ENCODE measurements around the gene RXFP2.

RXFP2 gene

DNA sequence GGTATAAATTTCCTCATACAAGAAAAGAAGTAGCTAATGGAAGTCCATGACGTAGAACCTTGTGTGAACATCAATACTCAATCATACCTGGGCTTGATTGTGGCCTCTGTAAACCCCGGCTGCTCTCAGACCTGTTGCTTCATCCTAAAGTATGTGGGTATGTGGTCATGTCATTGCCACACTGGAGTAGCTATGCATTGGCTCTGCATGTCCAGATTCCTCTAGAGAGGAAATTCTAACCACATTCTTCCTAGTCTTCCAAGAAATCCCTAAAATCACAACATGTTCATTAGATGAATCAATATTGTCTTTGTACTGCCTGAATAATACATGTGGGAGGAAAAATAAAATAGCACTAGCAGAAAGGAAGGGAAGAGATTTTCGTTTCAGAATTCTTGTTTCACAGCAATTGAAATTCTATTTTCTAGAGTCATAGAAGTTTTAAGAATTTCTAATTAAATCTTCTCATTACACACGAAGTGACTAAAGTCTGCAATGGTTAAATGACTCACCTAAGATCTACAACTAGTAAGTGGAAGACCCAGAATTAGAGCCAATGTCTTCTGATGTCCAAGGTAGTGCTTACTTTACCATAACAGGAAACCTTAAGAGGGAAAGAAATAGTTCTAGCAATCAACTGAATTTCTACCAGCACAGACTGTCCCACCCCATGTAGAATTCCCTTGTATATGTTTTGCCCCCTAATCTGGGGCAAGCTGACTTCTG, 28.0 kb downstream of the RXFP2 start:
- no peak for DNase-seq (ENCODE audit: low read depth)

GRCh38 chr13:31768351-31768750, 29.0 kb downstream of the RXFP2 start:
- no peak for DNase-seq (ENCODE audit: low read depth)

GRCh38 chr13:31769575-31769974, 30.2 kb downstream of the RXFP2 start:
- DNase-seq (ENCODE audit: low read depth) = no peak

GRCh38 chr13:31772231-31772630, 32.9 kb downstream of the RXFP2 start:
- DNase-seq (ENCODE audit: low read depth) = no peak

DNA sequence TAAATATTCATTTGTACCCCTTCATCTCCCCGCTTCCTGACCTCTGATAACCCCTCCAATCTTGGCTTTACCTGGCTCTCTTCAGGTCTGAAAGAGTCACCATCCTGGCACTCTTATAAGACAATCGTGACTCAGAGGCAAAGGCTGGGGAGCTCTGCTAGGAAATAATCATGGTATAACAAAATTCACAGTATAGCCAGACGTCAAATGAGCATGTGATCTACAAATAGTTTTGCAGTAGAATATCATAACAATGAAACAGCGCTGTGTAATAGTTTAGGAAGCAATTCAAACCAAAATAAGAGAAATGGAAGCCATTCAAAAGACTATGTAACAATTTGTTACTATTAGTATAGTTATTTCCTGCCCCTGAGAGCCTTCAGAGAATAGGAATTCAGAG, 34.2 kb downstream of the RXFP2 start:
- no peak for DNase-seq (ENCODE audit: low read depth)

DNA sequence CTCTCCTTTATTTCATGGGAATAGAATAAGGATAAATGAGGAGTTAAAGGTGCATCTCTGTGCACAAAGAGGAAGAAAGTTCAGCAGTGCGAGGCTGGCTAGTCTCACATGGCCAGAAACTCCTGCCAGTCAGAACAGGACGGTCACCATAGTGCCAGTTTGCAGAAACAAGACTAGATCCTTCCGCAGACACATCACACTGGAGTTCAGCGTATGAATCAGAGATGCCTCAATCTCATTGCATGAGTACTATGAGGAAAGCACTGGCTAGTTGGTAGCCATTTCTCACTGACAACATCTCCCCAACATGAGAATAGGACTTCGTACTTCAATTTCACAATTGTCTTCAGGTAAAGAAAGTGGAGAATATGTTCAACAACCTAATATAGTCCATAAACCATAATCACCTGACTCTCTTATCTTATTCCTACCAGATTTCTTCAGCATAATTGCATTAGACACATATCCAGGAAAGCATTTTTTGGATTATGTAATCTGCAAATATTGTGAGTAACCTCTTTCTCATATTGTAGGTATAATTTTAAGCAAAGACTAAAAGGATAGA, 34.9 kb downstream of the RXFP2 start:
- no peak for DNase-seq (ENCODE audit: low read depth)

- no peak for DNase-seq (ENCODE audit: low read depth)
Measured at GRCh38 chr13:31775148-31775547, 35.8 kb downstream of the RXFP2 start.

GRCh38 chr13:31775686-31776085, 36.4 kb downstream of the RXFP2 start:
- DNase-seq (ENCODE audit: low read depth) = no peak

DNA sequence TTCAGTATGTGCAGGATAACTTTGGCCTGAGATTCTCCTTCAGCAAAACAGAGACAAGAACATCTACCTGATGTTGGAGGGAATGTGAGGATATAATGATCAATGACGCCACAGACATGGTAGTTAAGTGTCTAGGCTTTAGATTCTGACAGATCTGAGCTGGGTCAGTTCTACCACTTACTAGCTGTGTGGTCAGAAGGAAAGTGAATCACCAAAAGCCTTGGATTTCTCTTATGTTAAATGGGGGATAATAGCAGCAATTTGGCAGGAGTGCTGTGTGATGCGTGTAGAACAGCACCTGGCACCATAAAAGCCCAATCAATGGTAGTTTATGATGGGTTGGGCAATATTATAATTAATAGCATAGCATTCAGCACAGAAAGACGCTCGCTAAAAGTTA, 41.7 kb downstream of the RXFP2 start:
- no peak for DNase-seq (ENCODE audit: low read depth)

DNA sequence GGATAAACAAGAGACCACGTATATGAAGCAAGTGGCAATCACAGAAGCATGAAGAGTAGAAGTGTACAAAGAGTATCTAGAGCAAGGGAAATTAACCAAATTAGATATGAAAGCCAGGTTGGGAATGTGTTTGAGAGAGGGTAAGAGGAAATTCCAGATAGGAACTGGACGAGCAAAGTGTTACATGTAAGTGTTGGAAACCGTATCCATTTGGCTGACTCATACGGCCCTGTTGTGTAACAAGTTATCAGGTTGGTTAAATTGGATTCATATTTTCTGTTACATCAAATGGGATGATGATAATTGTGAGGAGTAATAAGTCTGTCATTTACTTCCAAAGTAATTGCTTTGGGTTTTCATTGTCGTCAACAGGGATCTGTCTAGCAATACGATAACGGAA, 46.7 kb downstream of the RXFP2 start:
- DNase-seq (ENCODE audit: low read depth) = no peak

DNA sequence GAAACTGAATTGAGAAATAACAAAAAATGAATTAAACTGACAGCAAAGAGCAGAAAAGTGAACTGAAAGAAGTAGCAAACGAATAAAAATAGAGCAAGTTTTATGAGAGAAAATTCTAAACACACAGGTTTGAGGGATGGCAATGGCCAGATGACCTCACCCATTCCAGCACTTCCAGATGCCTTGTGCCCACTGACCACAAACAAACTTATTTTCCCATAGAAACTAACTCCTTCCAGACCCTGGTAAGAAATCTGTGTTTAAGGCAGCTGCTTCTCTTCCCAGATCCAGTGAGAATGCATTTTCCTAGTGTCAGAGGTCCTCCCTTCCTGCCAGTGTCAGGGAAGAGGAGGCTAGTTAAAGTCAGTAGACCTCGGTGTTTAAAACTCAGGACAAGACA, 51.7 kb downstream of the RXFP2 start:
- no peak for DNase-seq (ENCODE audit: low read depth)

- no peak for DNase-seq (ENCODE audit: low read depth)
Measured at GRCh38 chr13:31793246-31793645, 53.9 kb downstream of the RXFP2 start.

DNA sequence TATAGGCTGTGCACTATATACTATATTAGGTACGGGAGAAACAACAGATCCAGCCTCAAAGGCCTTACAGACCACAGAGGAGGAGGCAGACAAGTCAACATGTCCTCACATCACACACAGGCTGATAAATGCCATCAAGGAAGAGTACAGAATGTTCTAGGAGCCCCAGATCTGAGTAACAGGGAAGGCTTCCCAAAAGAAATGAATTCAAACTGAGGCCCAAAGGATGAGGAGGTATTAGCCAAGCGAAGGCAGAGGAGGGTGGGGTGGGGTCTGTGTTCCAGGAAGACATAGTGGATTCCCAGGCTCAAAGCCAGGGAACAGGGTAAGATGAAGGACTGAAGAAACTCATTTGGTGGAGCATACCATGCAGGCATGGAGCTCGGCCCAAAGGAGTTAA, 55.1 kb downstream of the RXFP2 start:
- DNase-seq (ENCODE audit: low read depth) = no peak

DNA sequence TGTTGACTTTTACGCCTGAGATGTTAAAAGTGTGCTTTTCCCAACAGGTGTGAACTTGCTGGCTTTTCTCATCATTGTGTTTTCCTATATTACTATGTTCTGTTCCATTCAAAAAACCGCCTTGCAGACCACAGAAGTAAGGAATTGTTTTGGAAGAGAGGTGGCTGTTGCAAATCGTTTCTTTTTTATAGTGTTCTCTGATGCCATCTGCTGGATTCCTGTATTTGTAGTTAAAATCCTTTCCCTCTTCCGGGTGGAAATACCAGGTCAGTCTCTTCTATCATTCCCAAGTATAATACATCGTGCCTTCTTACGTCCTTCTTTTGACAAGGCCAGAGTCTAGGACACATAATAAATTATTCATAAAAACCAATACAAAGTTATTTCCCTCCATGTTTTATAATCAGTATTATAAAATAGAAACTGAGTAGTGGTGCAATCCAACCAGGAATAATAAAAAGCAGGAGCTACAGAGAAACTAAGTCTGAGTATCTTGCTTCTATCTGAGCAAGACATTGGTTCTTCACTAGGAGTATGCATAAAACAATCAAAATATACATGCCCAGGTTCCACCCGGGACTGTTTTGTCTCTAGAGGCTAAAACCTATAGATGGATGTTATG, 57.9 kb downstream of the RXFP2 start:
- no peak for DNase-seq (ENCODE audit: low read depth)

GRCh38 chr13:31798189-31798588, 58.9 kb downstream of the RXFP2 start:
- DNase-seq (ENCODE audit: low read depth) = no peak

- DNase-seq (ENCODE audit: low read depth) = no peak
Measured at GRCh38 chr13:31801088-31801487, 61.8 kb downstream of the RXFP2 start.

DNA sequence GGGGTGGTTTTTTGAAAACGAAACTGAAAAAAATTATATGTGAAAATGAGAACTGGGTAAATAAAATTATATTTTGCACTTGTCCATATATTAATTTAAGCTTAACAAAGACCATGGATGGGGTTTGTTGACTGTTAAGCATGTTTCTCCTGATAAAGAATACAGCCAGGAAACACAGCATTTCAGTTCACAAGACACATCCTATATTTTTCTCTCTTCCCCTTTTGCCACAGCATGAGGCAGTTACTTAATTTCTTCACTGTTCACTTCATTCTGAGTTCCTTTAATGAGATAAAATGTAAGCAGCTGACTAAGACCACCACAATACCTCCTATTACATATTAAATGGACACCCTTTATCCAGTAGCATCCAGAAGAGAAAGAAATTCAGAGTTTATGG, 64.0 kb downstream of the RXFP2 start:
- DNase-seq (ENCODE audit: low read depth) = no peak

- no peak for DNase-seq (ENCODE audit: low read depth)
Measured at GRCh38 chr13:31805841-31806240, 66.5 kb downstream of the RXFP2 start.

DNA sequence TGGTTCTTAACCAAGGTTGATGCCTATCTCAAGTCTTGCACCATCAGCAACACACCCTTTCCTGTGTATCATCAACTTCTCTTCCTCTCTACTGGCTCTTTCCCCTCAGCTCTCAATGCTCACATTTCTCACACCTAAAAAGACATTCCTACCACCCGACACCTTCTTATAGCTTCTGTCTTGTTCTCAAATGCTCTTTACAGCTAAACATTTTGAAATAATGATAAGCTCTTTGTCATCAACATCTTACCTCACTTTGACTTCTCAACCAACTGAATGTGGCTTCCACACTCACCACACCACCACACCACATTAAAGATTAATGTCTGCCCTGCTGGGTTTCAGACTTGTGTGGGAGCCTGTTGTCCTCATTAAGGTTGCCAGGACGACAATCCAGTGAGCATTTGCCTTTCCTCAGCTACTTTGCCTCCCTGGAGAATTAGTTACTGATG, 67.8 kb downstream of the RXFP2 start:
- DNase-seq (ENCODE audit: low read depth) = no peak

GRCh38 chr13:31814536-31814935, 75.2 kb downstream of the RXFP2 start:
- no peak for DNase-seq (ENCODE audit: low read depth)

- DNase-seq (ENCODE audit: low read depth) = no peak
Measured at GRCh38 chr13:31815361-31816144, 76.2 kb downstream of the RXFP2 start.

GRCh38 chr13:31818236-31818635, 78.9 kb downstream of the RXFP2 start:
- no peak for DNase-seq (ENCODE audit: low read depth)

Measured in stimulated activated CD8-positive, alpha-beta memory T cell treated with anti-CD3 and anti-CD28 coated beads, Interleukin-7, amount 100 ng/mL, for 24 hours (primary cell).